Gastrocnemius medialis (tissue), 4 donors: Measurements from ENCODE around the gene CELSR1. TPM values are rescaled to one million over a fixed set of nuclear protein-coding genes. Genes with fewer than 3 reads are reported as not detected.

Experiments used
- ATAC-seq, 2 donors: fragments of 150-250 bp; one replicate each; pipeline ENCODE4 v1.9.1; 2016
- DNase-seq, 2 donors: peaks; one replicate each; pipeline ENCODE4 v3.0.0-alpha.2; 2019
- H3K27ac ChIP-seq, 4 donors: fragments of 200-600 bp; sonication (generic); 1 replicate in 1 of 4; 2 replicates in 3 of 4; pipeline ENCODE4 v1.5.1; 2016 to 2018; ENCODE audit warnings: mild to moderate bottlenecking in 2 of 4, moderate library complexity in 1 of 4
- H3K27me3 ChIP-seq, 3 donors: fragments of 200-600 bp; sonication (generic) in 2 of 3; 1 replicate in 1 of 3; 2 replicates in 2 of 3; pipeline versions ENCODE4 v1.5.1 to v1.6.0; 2016 to 2019; ENCODE audit warnings: mild to moderate bottlenecking in 1 of 3, moderate library complexity in 1 of 3
- H3K36me3 ChIP-seq, 2 donors: fragments of 200-600 bp; sonication (generic) in 1 of 2; one replicate each; pipeline ENCODE4 v1.5.1; 2017 to 2018
- H3K4me1 ChIP-seq, 2 donors: fragments of 200-600 bp; sonication (generic) in 1 of 2; one replicate each; pipeline ENCODE4 v1.5.1; 2016 to 2017; ENCODE audit warnings: mild to moderate bottlenecking in 2 of 2
- H3K4me3 ChIP-seq, 4 donors: fragments of 200-600 bp; sonication (generic) in 3 of 4; 1 replicate in 1 of 4; 2 replicates in 3 of 4; pipeline ENCODE4 v1.5.1; 2016 to 2019; ENCODE audit warnings: mild to moderate bottlenecking in 2 of 4
- H3K9me3 ChIP-seq, 3 donors: fragments of 200-600 bp; sonication (generic) in 2 of 3; 1 replicate in 1 of 3; 2 replicates in 2 of 3; pipeline ENCODE4 v1.5.1; 2016 to 2019
- POLR2A ChIP-seq, 2 donors: fragments of 450-650 bp; IDR thresholded peaks; one replicate each; pipeline ENCODE4 v1.6.1; 2017; ENCODE audit warnings: antibody characterized with exemption in 2 of 2, mild to moderate bottlenecking in 2 of 2, moderate library complexity in 2 of 2
- in situ Hi-C, 4 donors: fragments of 200-750 bp; cut with MboI; loops; one replicate each; pipeline versions ENCODE4 v1.15.0 to v1.8.0; 2017; ENCODE audit warnings: low sequenced_read_pairs in 4 of 4
- intact Hi-C: fragments of 100-400 bp; cut with DNase I; formaldehyde crosslinking; loops from one replicate; pipeline ENCODE4 v1.15.1; 2023; ENCODE audit warnings: low total_unique reads
- total RNA-seq, 4 donors: library from RNA; depleted of rRNA; stranded (reverse); fragments of >200 nt; gene quantifications; one replicate each; pipeline versions ENCODE4 v1.1.0 to v1.2.3, GENCODE V29; 2016
- TF ChIP-seq, protein P1 (sequence below), 5 experiments: fragments of 450-650 bp in 3 of 5; fragments of 200-600 bp in 2 of 5; sonication (generic) in 2 of 5; IDR thresholded peaks in 4 of 5; conservative IDR thresholded peaks in 1 of 5; 1 replicate in 4 of 5; 2 replicates in 1 of 5; pipeline ENCODE4 v1.5.1; 2016 to 2019; ENCODE audit warnings: antibody characterized with exemption in 5 of 5, mild to moderate bottlenecking in 3 of 5, moderate library complexity in 3 of 5

CELSR1 gene
- total RNA-seq, 4 donors from 2014 or later = 0.10 to 1.5 (median 0.87) TPM

DNA sequence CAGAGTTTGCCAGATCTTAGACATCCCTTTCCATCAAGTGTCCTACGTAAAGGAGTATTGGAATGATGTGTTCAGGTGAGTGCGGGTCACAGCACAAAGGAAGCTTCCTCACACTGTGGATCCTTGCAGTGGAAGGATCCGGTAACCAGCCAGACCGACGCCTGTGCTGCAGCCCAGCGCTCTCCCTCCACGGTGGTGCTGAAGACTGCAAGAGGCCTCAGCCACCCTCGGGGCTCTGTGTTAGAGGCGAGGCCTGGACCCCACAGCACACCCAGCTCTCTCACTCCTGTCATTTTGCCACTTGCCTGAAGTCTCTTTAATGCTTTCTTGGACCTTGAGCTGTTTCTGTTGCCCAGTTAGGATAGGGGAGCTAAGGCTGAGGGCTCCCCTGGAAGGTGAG is 199.6 kb downstream of the CELSR1 start:
- intact Hi-C loops = no loop called here
- TF ChIP-seq, protein P1, sequence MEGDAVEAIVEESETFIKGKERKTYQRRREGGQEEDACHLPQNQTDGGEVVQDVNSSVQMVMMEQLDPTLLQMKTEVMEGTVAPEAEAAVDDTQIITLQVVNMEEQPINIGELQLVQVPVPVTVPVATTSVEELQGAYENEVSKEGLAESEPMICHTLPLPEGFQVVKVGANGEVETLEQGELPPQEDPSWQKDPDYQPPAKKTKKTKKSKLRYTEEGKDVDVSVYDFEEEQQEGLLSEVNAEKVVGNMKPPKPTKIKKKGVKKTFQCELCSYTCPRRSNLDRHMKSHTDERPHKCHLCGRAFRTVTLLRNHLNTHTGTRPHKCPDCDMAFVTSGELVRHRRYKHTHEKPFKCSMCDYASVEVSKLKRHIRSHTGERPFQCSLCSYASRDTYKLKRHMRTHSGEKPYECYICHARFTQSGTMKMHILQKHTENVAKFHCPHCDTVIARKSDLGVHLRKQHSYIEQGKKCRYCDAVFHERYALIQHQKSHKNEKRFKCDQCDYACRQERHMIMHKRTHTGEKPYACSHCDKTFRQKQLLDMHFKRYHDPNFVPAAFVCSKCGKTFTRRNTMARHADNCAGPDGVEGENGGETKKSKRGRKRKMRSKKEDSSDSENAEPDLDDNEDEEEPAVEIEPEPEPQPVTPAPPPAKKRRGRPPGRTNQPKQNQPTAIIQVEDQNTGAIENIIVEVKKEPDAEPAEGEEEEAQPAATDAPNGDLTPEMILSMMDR (IDR thresholded peaks at IDR 0.05 in 4 of 5, conservative IDR thresholded peaks at IDR 0.05 in 1 of 5) = no peak
- TF ChIP-seq POLR2A (IDR thresholded peaks at IDR 0.05) = no peak
- ATAC-seq (no peak), DNase-seq (no peak)
- no peaks in the 10 kb centered on the region for H3K9me3 ChIP-seq
- H3K27me3 ChIP-seq = no peaks in the 10 kb centered on the region
- no peak overlapping the region for H3K27ac ChIP-seq
- in situ Hi-C loops = no loop called here
- H3K36me3 ChIP-seq = peaks cover 0 to 46% of the 10 kb centered on the region in 2 donors
- H3K4me3 ChIP-seq = no peak overlapping the region
- peaks cover 13 to 16% of the 10 kb centered on the region in 2 donors for H3K4me1 ChIP-seq

GRCh38 chr22:46336119-46337078 is 201.0 kb downstream of the CELSR1 start:
- DNase-seq (peak in 1 of 2 donors; percentile 37), ATAC-seq (peak; percentile 31 to 33)
- Histone ChIP-seq H3K4me3 (peak overlapping the region; percentile 79 to 98 (median 88)), H3K36me3 (peaks cover 0 to 31% of the 10 kb centered on the region in 2 donors), H3K27ac (peak overlapping the region; percentile 92 to 98 (median 95)), H3K27me3 (no peaks in the 10 kb centered on the region), H3K4me1 (peaks cover 13 to 16% of the 10 kb centered on the region in 2 donors), H3K9me3 (no peaks in the 10 kb centered on the region)
- TF ChIP-seq, protein P1 (IDR thresholded peaks at IDR 0.05 in 4 of 5, conservative IDR thresholded peaks at IDR 0.05 in 1 of 5) = no peak
- TF ChIP-seq POLR2A (IDR thresholded peaks at IDR 0.05) = no peak
- intact Hi-C loops = no loop called here
- in situ Hi-C loops = no loop called here

DNA sequence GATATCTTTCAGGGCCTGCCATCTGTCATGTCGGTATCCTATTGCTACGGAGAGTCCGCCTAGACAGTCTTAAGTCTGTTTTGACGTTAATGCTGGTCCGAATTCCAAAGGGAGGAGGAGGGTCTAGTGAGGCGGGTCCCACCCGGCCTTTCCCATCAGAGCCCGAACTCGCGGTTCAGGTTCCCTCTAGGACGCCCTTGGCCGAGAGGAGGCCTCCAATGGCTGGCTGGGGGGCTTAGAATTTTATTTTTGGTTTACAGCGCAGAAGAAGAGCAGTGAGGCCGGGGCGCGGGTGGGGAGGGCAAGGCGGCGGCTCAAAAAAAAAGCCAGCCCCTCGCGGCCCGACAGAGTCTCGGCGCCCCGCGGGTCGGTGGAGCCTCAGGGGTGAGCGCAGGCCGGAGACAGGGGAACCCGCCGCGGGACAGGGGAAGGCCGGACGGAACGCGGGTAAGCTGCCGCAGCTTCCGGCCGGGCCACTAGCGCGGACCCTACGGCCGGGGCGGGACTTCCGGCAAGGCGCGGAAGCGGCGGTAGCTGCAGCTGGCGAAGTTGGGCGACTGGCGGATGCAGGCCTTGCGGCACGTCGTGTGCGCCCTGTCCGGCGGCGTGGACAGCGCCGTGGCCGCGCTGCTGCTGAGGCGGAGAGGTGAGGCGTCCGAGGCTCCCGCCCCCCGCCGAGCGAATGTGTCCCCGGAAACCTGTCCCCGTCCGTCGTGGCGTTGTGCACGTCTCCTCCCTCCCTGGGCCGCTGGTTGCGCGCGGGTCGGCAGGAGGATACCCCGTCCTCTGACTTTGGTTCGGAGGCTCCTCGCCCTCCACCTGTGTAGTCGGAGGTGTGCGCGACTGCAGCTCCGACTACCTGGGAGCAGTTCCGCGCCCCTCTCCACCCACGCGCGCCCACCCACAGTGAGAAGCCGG is 202.0 kb downstream of the CELSR1 start, which contains the start of gene TRMU:
Gene TRMU (plus strand): TSS at position 514 of the 918 bp plus-strand sequence. CDS start 51 bp downstream, at position 565.
- Histone ChIP-seq H3K36me3 (peaks cover 0 to 22% of the 10 kb centered on the region in 2 donors), H3K4me3 (peak within 1 kb of the TSS; percentile 79 to 98 (median 88)), H3K27me3 (no peaks in the 10 kb centered on the region), H3K9me3 (no peaks in the 10 kb centered on the region), H3K4me1 (peaks cover 13 to 16% of the 10 kb centered on the region in 2 donors), H3K27ac (peak within 1 kb of the TSS; percentile 92 to 98 (median 95))
- ATAC-seq (peak; percentile 86 to 91), DNase-seq (peak; percentile 70 to 78)
- TF ChIP-seq, protein P1 (IDR thresholded peaks at IDR 0.05 in 4 of 5, conservative IDR thresholded peaks at IDR 0.05 in 1 of 5) = no peak
- TF ChIP-seq POLR2A (IDR thresholded peaks at IDR 0.05) = peak; percentile 44 to 75
- intact Hi-C loops = no loop called here
- in situ Hi-C loops = no loop called here

GRCh38 chr22:46331496-46331895 is 205.9 kb downstream of the CELSR1 start:
- Histone ChIP-seq H3K4me3 (no peak overlapping the region), H3K4me1 (peaks cover 2 to 5% of the 10 kb centered on the region in 2 donors), H3K27ac (no peak overlapping the region), H3K36me3 (no peaks in the 10 kb centered on the region), H3K9me3 (no peaks in the 10 kb centered on the region), H3K27me3 (no peaks in the 10 kb centered on the region)
- ATAC-seq (no peak), DNase-seq (no peak)
- in situ Hi-C loops = no loop called here
- intact Hi-C loops = no loop called here
- TF ChIP-seq, protein P1 (IDR thresholded peaks at IDR 0.05 in 4 of 5, conservative IDR thresholded peaks at IDR 0.05 in 1 of 5) = no peak
- no peak for TF ChIP-seq POLR2A (IDR thresholded peaks at IDR 0.05)
